Naive thymus-derived CD4-positive, alpha-beta T cell (primary cell): ENCODE data around the gene ANKLE1. TPM values are rescaled to one million over a fixed set of nuclear protein-coding genes. Genes with fewer than 3 reads are reported as not detected.

Experiments used
- ATAC-seq: fragments of 150-1000 bp; cut with Tn5 transposase; 2 replicates; pipeline ENCODE4 v1.10.0; 2021; ENCODE audit warnings: mild to moderate bottlenecking, moderate library complexity
- CTCF ChIA-PET: fragments of 350-600 bp; sonication (Branson Sonifier 250); formaldehyde crosslinking; loops from one replicate; lab custom pipeline; 2021; ENCODE audit warnings: antibody characterized with exemption; lab: Charles Lee
- POLR2A ChIA-PET: fragments of 350-600 bp; sonication (Branson Sonifier 250); formaldehyde crosslinking; loops from one replicate; lab custom pipeline; 2021; ENCODE audit warnings: antibody characterized with exemption, inconsistent platforms; lab: Charles Lee
- DNase-seq, 9 donors: peaks; one replicate each; pipeline versions ENCODE4 v3.0.0 to v3.0.0-alpha.2; 2020 to 2022; ENCODE audit warnings: mixed read lengths in 1 of 9
- H3K27ac ChIP-seq: one replicate; pipeline ENCODE4 v1.7.0; 2013; ENCODE audit warnings: mild to moderate bottlenecking, low read depth, low read length, moderate library complexity
- H3K27me3 ChIP-seq, 2 donors: one replicate each; pipeline ENCODE4 v1.7.0; 2013; ENCODE audit warnings: low read length in 2 of 2, mild to moderate bottlenecking in 2 of 2, moderate library complexity in 2 of 2; ENCODE audit not compliant: control insufficient read depth in 2 of 2, insufficient read depth in 2 of 2
- H3K36me3 ChIP-seq, 3 experiments: 1 replicate in 2 of 3; 2 replicates in 1 of 3; pipeline ENCODE4 v1.7.0; 2013; ENCODE audit warnings: low read length in 3 of 3, mild to moderate bottlenecking in 3 of 3, moderate library complexity in 1 of 3; ENCODE audit not compliant: insufficient read depth in 3 of 3, control insufficient read depth in 2 of 3
- H3K4me1 ChIP-seq, 2 donors: one replicate each; pipeline ENCODE4 v1.7.0; 2013; ENCODE audit warnings: low read length in 2 of 2, mild to moderate bottlenecking in 2 of 2, moderate library complexity in 1 of 2; ENCODE audit not compliant: control insufficient read depth in 2 of 2, insufficient read depth in 2 of 2
- H3K4me3 ChIP-seq: 2 replicates; pipeline ENCODE4 v1.7.0; 2013; ENCODE audit warnings: mild to moderate bottlenecking, low read length
- H3K9me3 ChIP-seq, 3 experiments: 1 replicate in 2 of 3; 2 replicates in 1 of 3; pipeline ENCODE4 v1.7.0; 2013; ENCODE audit warnings: low read length in 3 of 3; ENCODE audit not compliant: control insufficient read depth in 2 of 3
- H3K27ac Mint-ChIP-seq, 9 donors: one replicate each; pipeline ENCODE4 v1.8.0; 2020 to 2022; ENCODE audit warnings: mixed read lengths in 9 of 9, mild to moderate bottlenecking in 8 of 9, moderate library complexity in 5 of 9, inconsistent platforms in 2 of 9
- H3K27me3 Mint-ChIP-seq, 5 donors: one replicate each; pipeline ENCODE4 v1.8.0; 2021 to 2022; ENCODE audit warnings: mixed read lengths in 5 of 5, mild to moderate bottlenecking in 1 of 5
- H3K36me3 Mint-ChIP-seq, 5 donors: one replicate each; pipeline ENCODE4 v1.8.0; 2020 to 2022; ENCODE audit warnings: mixed read lengths in 5 of 5, mild to moderate bottlenecking in 3 of 5, inconsistent platforms in 1 of 5
- H3K4me1 Mint-ChIP-seq, 7 donors: one replicate each; pipeline ENCODE4 v1.8.0; 2020 to 2022; ENCODE audit warnings: mixed read lengths in 7 of 7, mild to moderate bottlenecking in 3 of 7, inconsistent platforms in 1 of 7
- H3K4me3 Mint-ChIP-seq, 10 donors: one replicate each; pipeline ENCODE4 v1.8.0; 2020 to 2022; ENCODE audit warnings: mild to moderate bottlenecking in 10 of 10, mixed read lengths in 10 of 10, moderate library complexity in 6 of 10, inconsistent platforms in 2 of 10
- H3K9me3 Mint-ChIP-seq, 11 donors: one replicate each; pipeline ENCODE4 v1.8.0; 2020 to 2022; ENCODE audit warnings: mixed read lengths in 11 of 11, mild to moderate bottlenecking in 4 of 11, inconsistent platforms in 1 of 11, moderate library complexity in 1 of 11
- intact Hi-C, 2 donors: fragments of 100-400 bp; cut with micrococcal nuclease; formaldehyde crosslinking; loops; one replicate each; pipeline ENCODE4 v1.15.1; 2023
- polyA plus RNA-seq, 2 donors: library from polyadenylated mRNA; unstranded; fragments of 300-500 nt; fragmentation: Illumina TruSeq; gene quantifications; one replicate each; pipeline ENCODE4 v1.2.3, GENCODE V29; 2021
- total RNA-seq, 6 experiments: library from RNA in 5 of 6; stranded (reverse) in 5 of 6; gene quantifications; 1 replicate in 5 of 6; 2 replicates in 1 of 6; pipeline ENCODE4 v1.2.3 and lab custom pipeline; 2021 to 2026

ANKLE1 gene
- total and polyA plus RNA-seq, 7 experiments from 2014 or later, result 0.29 to 5.5 (median 3.2) TPM; not detected in 1

- Mint-ChIP-seq H3K4me1 (peaks cover 0 to 9% (median 5%) of the 10 kb centered on the region in 7 donors), H3K9me3 (peaks cover 0 to 2% (median 0%) of the 10 kb centered on the region in 11 donors), H3K36me3 (no peaks in the 10 kb centered on the region), H3K27ac (peak overlapping the region in 5 of 9 donors; percentile 42 to 74 (median 65)), H3K27me3 (peaks cover 0 to 16% (median 0%) of the 10 kb centered on the region in 5 donors), H3K4me3 (peak overlapping the region; percentile 52 to 92 (median 78))
- intact Hi-C loops, result loop anchor here (1.0 to 2.0 kb wide), 5 partner anchors 12 to 32 kb away; partner anchors contain the start of genes BABAM1 (in 1 of the 2), OCEL1 (in 1 of the 2) and USE1 (in 1 of the 2)
- H3K27ac ChIP-seq, result peak overlapping the region; percentile 60
- no peaks in the 10 kb centered on the region for H3K36me3 ChIP-seq
- DNase-seq (peak in 1 of 9 donors; percentile 17), ATAC-seq (no peak)
- no peaks in the 10 kb centered on the region for H3K9me3 ChIP-seq
- ChIA-PET POLR2A (interaction anchor here (2.2 kb wide), 1 partner anchor 13 kb away, joined by 7 read pairs; no protein-coding TSS in a partner anchor), CTCF (no interaction called here)
- H3K4me3 ChIP-seq, result peak overlapping the region; percentile 55
- no peaks in the 10 kb centered on the region for H3K27me3 ChIP-seq
- H3K4me1 ChIP-seq, result peaks cover 0 to 11% of the 10 kb centered on the region in 2 donors
Observed at GRCh38 chr19:17246681-17247425, 34.8 kb upstream of the ANKLE1 start.

GRCh38 chr19:17248011-17248776 is 33.5 kb upstream of the ANKLE1 start:
- H3K4me1 Mint-ChIP-seq, result peaks cover 0 to 9% (median 5%) of the 10 kb centered on the region in 7 donors
- Histone ChIP-seq H3K9me3 (no peaks in the 10 kb centered on the region), H3K4me1 (peaks cover 0 to 11% of the 10 kb centered on the region in 2 donors), H3K4me3 (no peak overlapping the region), H3K27ac (no peak overlapping the region), H3K36me3 (no peaks in the 10 kb centered on the region), H3K27me3 (no peaks in the 10 kb centered on the region)
- H3K4me3 Mint-ChIP-seq, result peak overlapping the region in 4 of 10 donors; percentile 1 to 58 (median 10)
- peak overlapping the region in 2 of 9 donors; percentile 24 to 25 for H3K27ac Mint-ChIP-seq
- ATAC-seq, result no peak
- DNase-seq, result no peak
- POLR2A ChIA-PET, result interaction anchor here (0.9 to 2.2 kb wide), 2 partner anchors 11 to 33 kb away, joined by 3 to 7 read pairs; partner anchors contain the start of gene USE1
- no peaks in the 10 kb centered on the region for H3K36me3 Mint-ChIP-seq
- intact Hi-C loops, result no loop called here
- H3K9me3 Mint-ChIP-seq, result peaks cover 0 to 2% (median 0%) of the 10 kb centered on the region in 11 donors
- peaks cover 0 to 16% (median 0%) of the 10 kb centered on the region in 5 donors for H3K27me3 Mint-ChIP-seq
- CTCF ChIA-PET, result no interaction called here

GRCh38 chr19:17249887-17250548 is 31.7 kb upstream of the ANKLE1 start:
- Histone ChIP-seq H3K4me1 (peaks cover 0 to 11% of the 10 kb centered on the region in 2 donors), H3K27ac (no peak overlapping the region), H3K36me3 (no peaks in the 10 kb centered on the region), H3K9me3 (no peaks in the 10 kb centered on the region), H3K27me3 (no peaks in the 10 kb centered on the region), H3K4me3 (no peak overlapping the region)
- ChIA-PET CTCF (no interaction called here), POLR2A (interaction anchor here (1.0 kb wide), 2 partner anchors 16 to 24 kb away, joined by 3 read pairs; partner anchors contain the start of gene OCEL1)
- H3K9me3 Mint-ChIP-seq, result peaks cover 0 to 2% (median 0%) of the 10 kb centered on the region in 11 donors
- DNase-seq (no peak), ATAC-seq (no peak)
- no peak overlapping the region for H3K27ac Mint-ChIP-seq
- peaks cover 0 to 9% (median 5%) of the 10 kb centered on the region in 7 donors for H3K4me1 Mint-ChIP-seq
- no peaks in the 10 kb centered on the region for H3K36me3 Mint-ChIP-seq
- no peak overlapping the region for H3K4me3 Mint-ChIP-seq
- peaks cover 0 to 12% (median 0%) of the 10 kb centered on the region in 5 donors for H3K27me3 Mint-ChIP-seq
- intact Hi-C loops, result no loop called here

GRCh38 chr19:17254636-17255035 is 27.1 kb upstream of the ANKLE1 start:
- intact Hi-C loops, result no loop called here
- H3K36me3 Mint-ChIP-seq, result no peaks in the 10 kb centered on the region
- no peaks in the 10 kb centered on the region for H3K9me3 ChIP-seq
- no peak overlapping the region for H3K4me3 ChIP-seq
- no peaks in the 10 kb centered on the region for H3K4me1 Mint-ChIP-seq
- H3K4me1 ChIP-seq, result no peaks in the 10 kb centered on the region
- H3K27me3 ChIP-seq, result no peaks in the 10 kb centered on the region
- H3K27ac ChIP-seq, result no peak overlapping the region
- no peak for DNase-seq
- no peak overlapping the region for H3K27ac Mint-ChIP-seq
- no peaks in the 10 kb centered on the region for H3K27me3 Mint-ChIP-seq
- no peak for ATAC-seq
- no peaks in the 10 kb centered on the region for H3K9me3 Mint-ChIP-seq
- ChIA-PET CTCF (interaction anchor here (0.7 kb wide), 1 partner anchor 24 kb away, joined by 3 read pairs; no protein-coding TSS in a partner anchor), POLR2A (interaction anchor here (1.0 kb wide), 1 partner anchor 28 kb away, joined by 4 read pairs; the partner anchor contains the start of gene OCEL1)
- no peak overlapping the region for H3K4me3 Mint-ChIP-seq
- no peaks in the 10 kb centered on the region for H3K36me3 ChIP-seq

GRCh38 chr19:17255150-17255621 is 26.5 kb upstream of the ANKLE1 start:
- Histone ChIP-seq H3K9me3 (no peaks in the 10 kb centered on the region), H3K36me3 (no peaks in the 10 kb centered on the region), H3K27ac (no peak overlapping the region), H3K4me3 (no peak overlapping the region), H3K4me1 (no peaks in the 10 kb centered on the region), H3K27me3 (no peaks in the 10 kb centered on the region)
- H3K27me3 Mint-ChIP-seq, result no peaks in the 10 kb centered on the region
- no peak overlapping the region for H3K27ac Mint-ChIP-seq
- ATAC-seq, result no peak
- intact Hi-C loops, result no loop called here
- H3K4me3 Mint-ChIP-seq, result no peak overlapping the region
- CTCF ChIA-PET, result interaction anchor here (0.6 to 1.3 kb wide), 2 partner anchors 28 to 130 kb away, joined by 3 to 5 read pairs; no protein-coding TSS in a partner anchor
- POLR2A ChIA-PET, result interaction anchor here (0.6 to 1.0 kb wide), 3 partner anchors 19 to 178 kb away, joined by 3 to 4 read pairs (median 3); partner anchors contain the start of gene OCEL1
- DNase-seq, result no peak
- no peaks in the 10 kb centered on the region for H3K4me1 Mint-ChIP-seq
- H3K9me3 Mint-ChIP-seq, result no peaks in the 10 kb centered on the region
- H3K36me3 Mint-ChIP-seq, result no peaks in the 10 kb centered on the region

DNA sequence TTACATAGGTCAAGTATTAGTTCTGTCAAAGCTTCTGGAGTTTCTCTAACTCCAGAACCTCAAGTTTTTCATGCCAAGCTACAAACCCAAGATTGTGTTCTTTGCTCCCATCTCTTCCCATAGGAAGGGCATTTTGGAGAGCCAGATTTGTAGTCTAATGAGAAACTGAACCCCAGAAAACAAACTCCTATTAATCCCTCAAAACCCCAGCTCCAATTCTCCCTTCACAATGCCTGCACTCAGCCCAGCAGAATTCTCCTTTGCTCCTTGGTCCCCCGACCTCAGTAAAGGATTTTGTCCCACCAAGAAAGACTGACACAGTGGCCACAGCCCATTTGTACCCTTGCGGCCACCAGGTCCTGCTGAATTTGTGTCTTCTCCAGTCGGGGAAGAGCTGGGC is 25.6 kb upstream of the ANKLE1 start:
- intact Hi-C loops, result no loop called here
- ATAC-seq (no peak), DNase-seq (no peak)
- Histone ChIP-seq H3K27ac (no peak overlapping the region), H3K36me3 (no peaks in the 10 kb centered on the region), H3K9me3 (no peaks in the 10 kb centered on the region), H3K4me3 (no peak overlapping the region), H3K27me3 (no peaks in the 10 kb centered on the region), H3K4me1 (no peaks in the 10 kb centered on the region)
- peaks cover 4 to 7% (median 5%) of the 10 kb centered on the region in 7 donors for H3K4me1 Mint-ChIP-seq
- H3K27me3 Mint-ChIP-seq, result no peaks in the 10 kb centered on the region
- ChIA-PET CTCF (interaction anchor here (1.3 kb wide), 1 partner anchor 27 kb away, joined by 3 read pairs; no protein-coding TSS in a partner anchor), POLR2A (interaction anchor here (0.6 to 1.4 kb wide), 3 partner anchors 10 to 79 kb away, joined by 3 to 8 read pairs (median 3); partner anchors contain the start of gene BABAM1)
- no peaks in the 10 kb centered on the region for H3K9me3 Mint-ChIP-seq
- no peak overlapping the region for H3K27ac Mint-ChIP-seq
- no peak overlapping the region for H3K4me3 Mint-ChIP-seq
- no peaks in the 10 kb centered on the region for H3K36me3 Mint-ChIP-seq
